IMR-90 (cell line): ENCODE measurements around the gene TRIM75. TPM values are rescaled to one million over a fixed set of nuclear protein-coding genes. Genes with fewer than 3 reads are reported as not detected.
"Not testable (repeated sequence)": the region's sequence is repeated elsewhere in the genome, so short reads cannot be mapped to it uniquely, and the experiment has no call there.

Experiments used
- ATAC-seq: fragments of 200-7000 bp; cut with Tn5 transposase; 2 replicates; pipeline ENCODE4 v1.9.1; 2020; ENCODE audit warnings: low read depth, mild to moderate bottlenecking, moderate library complexity
- BruUV-seq: library from RNA; stranded (reverse); fragments of 400-500 nt; replicated peaks from 2 replicates; lab custom pipeline; 2021; lab: Mats Ljungman, UMichigan
- CTCF ChIA-PET: fragments of 300-600 bp; formaldehyde crosslinking; extraction: SDS; loops from one replicate; lab custom pipeline; 2021; ENCODE audit warnings: antibody characterized with exemption; lab: Yijun Ruan, JAX
- POLR2A ChIA-PET: fragments of 300-600 bp; sonication (Branson Sonifier 250); formaldehyde crosslinking; loops from one replicate; lab custom pipeline; 2022; ENCODE audit warnings: antibody characterized with exemption; ENCODE audit not compliant: unreplicated experiment; lab: Charles Lee
- DNase-seq: peaks from one replicate; pipeline ENCODE4 v3.0.0; 2013
- H2AFZ ChIP-seq: replicated peaks from 2 replicates; pipeline ENCODE3; 2013; ENCODE audit warnings: low read length, mild to moderate bottlenecking; ENCODE audit not compliant: poor library complexity
- H2AK5ac ChIP-seq: 2 replicates; pipeline ENCODE4 v1.6.1; 2013; ENCODE audit warnings: low read depth, low read length, inconsistent platforms
- H2AK9ac ChIP-seq: replicated peaks from 2 replicates; pipeline ENCODE3; 2013; ENCODE audit warnings: mild to moderate bottlenecking, low read depth, low read length, moderate library complexity; ENCODE audit not compliant: poor library complexity
- H2BK120ac ChIP-seq: 2 replicates; pipeline ENCODE4 v1.6.1; 2013; ENCODE audit warnings: low read depth, low read length, inconsistent platforms
- H2BK15ac ChIP-seq: 3 replicates; pipeline ENCODE4 v1.6.1; 2013; ENCODE audit warnings: low read depth, low read length, inconsistent platforms
- H2BK20ac ChIP-seq: 2 replicates; pipeline ENCODE4 v1.6.1; 2013; ENCODE audit warnings: low read depth, mild to moderate bottlenecking, inconsistent platforms, low read length, moderate library complexity
- H2BK5ac ChIP-seq: 2 replicates; pipeline ENCODE4 v1.6.1; 2013; ENCODE audit warnings: mild to moderate bottlenecking, low read depth, low read length, inconsistent platforms; ENCODE audit not compliant: poor library complexity, severe bottlenecking
- H3K14ac ChIP-seq: replicated peaks from 2 replicates; pipeline ENCODE4 v1.6.1; 2013; ENCODE audit warnings: low read depth, low read length, inconsistent platforms
- H3K18ac ChIP-seq: 2 replicates; pipeline ENCODE4 v1.6.1; 2013; ENCODE audit warnings: low read depth, low read length, control low read depth
- H3K23ac ChIP-seq: 2 replicates; pipeline ENCODE4 v1.6.1; 2013; ENCODE audit warnings: low read depth, low read length, inconsistent platforms
- H3K27ac ChIP-seq: 2 replicates; pipeline ENCODE4 v1.5.1; 2013; ENCODE audit warnings: mild to moderate bottlenecking, control low read depth, low read length; ENCODE audit not compliant: insufficient read depth
- H3K27me3 ChIP-seq: 2 replicates; pipeline ENCODE4 v1.6.1; 2013; ENCODE audit warnings: low read length; ENCODE audit not compliant: control insufficient read depth, insufficient read depth
- H3K36me3 ChIP-seq: 2 replicates; pipeline ENCODE4 v1.6.1; 2013; ENCODE audit warnings: low read length, mixed read lengths; ENCODE audit not compliant: control insufficient read depth, insufficient read depth
- H3K4ac ChIP-seq: 2 replicates; pipeline ENCODE4 v1.6.1; 2013; ENCODE audit warnings: low read depth, low read length, inconsistent platforms
- H3K4me1 ChIP-seq: 2 replicates; pipeline ENCODE4 v1.6.1; 2013; ENCODE audit warnings: low read length, mixed read lengths; ENCODE audit not compliant: control insufficient read depth, insufficient read depth
- H3K4me2 ChIP-seq: 2 replicates; pipeline ENCODE4 v1.6.1; 2013; ENCODE audit warnings: low read depth, mild to moderate bottlenecking, control low read depth, low read length, moderate library complexity
- H3K4me3 ChIP-seq: 2 replicates; pipeline ENCODE4 v1.5.1; 2013; ENCODE audit warnings: low read depth, mild to moderate bottlenecking, control low read depth, low read length, moderate library complexity; ENCODE audit not compliant: insufficient read depth
- H3K56ac ChIP-seq: 2 replicates; pipeline ENCODE4 v1.6.1; 2013; ENCODE audit warnings: low read length, inconsistent platforms; ENCODE audit not compliant: insufficient read depth; ENCODE audit errors: extremely low read depth
- H3K79me1 ChIP-seq, 2 experiments: 2 replicates each; pipeline ENCODE4 v1.6.1; 2013; ENCODE audit warnings: low read length in 2 of 2, inconsistent platforms in 1 of 2, low read depth in 1 of 2
- H3K9ac ChIP-seq: 2 replicates; pipeline ENCODE4 v1.6.1; 2013; ENCODE audit warnings: low read depth, low read length, control low read depth
- H3K9me1 ChIP-seq: 2 replicates; pipeline ENCODE4 v1.6.1; 2013; ENCODE audit warnings: low read length, inconsistent platforms; ENCODE audit not compliant: insufficient read depth
- H3K9me3 ChIP-seq: 2 replicates; pipeline ENCODE4 v1.6.1; 2013; ENCODE audit warnings: low read length; ENCODE audit not compliant: control insufficient read depth, insufficient read depth
- H4K20me1 ChIP-seq: 2 replicates; pipeline ENCODE4 v1.6.1; 2013; ENCODE audit warnings: low read length, inconsistent platforms; ENCODE audit not compliant: insufficient read depth
- H4K5ac ChIP-seq: 2 replicates; pipeline ENCODE4 v1.6.1; 2013; ENCODE audit warnings: mild to moderate bottlenecking, low read depth, low read length, control low read depth
- H4K8ac ChIP-seq, 2 experiments: 2 replicates each; pipeline ENCODE4 v1.6.1; 2013; ENCODE audit warnings: low read depth in 2 of 2, low read length in 2 of 2, control low read depth in 1 of 2, inconsistent platforms in 1 of 2
- H4K91ac ChIP-seq: 2 replicates; pipeline ENCODE4 v1.6.1; 2013; ENCODE audit warnings: low read depth, low read length, inconsistent platforms; ENCODE audit not compliant: insufficient read depth
- WGBS, 2 experiments: methylation state at CpG; one replicate each; pipeline versions ENCODE4 v1.1.5 to v1.1.7; 2013; ENCODE audit warnings: missing lambda C conversion rate in 2 of 2; ENCODE audit not compliant: insufficient read length in 1 of 2; ENCODE audit errors: extremely low coverage in 2 of 2; 5-methylcytosine and 5-hydroxymethylcytosine counted together
- dilution Hi-C: fragments of 300-500 bp; cut with HindIII; formaldehyde crosslinking; loops from one replicate; pipeline ENCODE4 v1.14.3; 2018; ENCODE audit warnings: low sequenced_read_pairs; ENCODE audit not compliant: unreplicated experiment
- in situ Hi-C: fragments of 300-500 bp; cut with MboI; formaldehyde crosslinking; loops from 3 replicates; pipeline ENCODE4 v1.14.3; 2019; ENCODE audit warnings: low sequenced_read_pairs, inconsistent platforms, mixed read lengths
- intact Hi-C: fragments of 100-400 bp; cut with micrococcal nuclease; formaldehyde crosslinking; loops from 2 replicates; pipeline ENCODE4 v1.10.0; 2022
- polyA plus RNA-seq, 3 experiments: library from polyadenylated mRNA; depleted of rRNA; stranded (reverse); fragments of >200 nt; gene quantifications; 2 replicates each; pipeline ENCODE4 v1.2.3, GENCODE V29; 2012; ENCODE audit warnings: low replicate concordance in 1 of 3
- total RNA-seq: library from RNA; depleted of rRNA; stranded (reverse); fragments of >200 nt; gene quantifications from 2 replicates; pipeline ENCODE4 v1.2.3, GENCODE V29; 2012

TRIM75 gene
- total and polyA plus RNA-seq, 2 of the 4 experiments (the other 2 are of a cell fraction): not detected

- H3K18ac ChIP-seq, DNase-seq, H2BK15ac ChIP-seq, H3K36me3 ChIP-seq, CTCF ChIA-PET, BruUV-seq, H2BK5ac ChIP-seq, H3K4me3 ChIP-seq, H3K4me2 ChIP-seq, H3K4me1 ChIP-seq, H4K5ac ChIP-seq, H3K9me3 ChIP-seq, H2BK20ac ChIP-seq, H3K79me1 ChIP-seq, H3K56ac ChIP-seq, H2AK9ac ChIP-seq, H3K9me1 ChIP-seq, H4K8ac ChIP-seq, H3K27ac ChIP-seq, H3K9ac ChIP-seq, H3K14ac ChIP-seq, H2BK120ac ChIP-seq, ATAC-seq, POLR2A ChIA-PET, H4K20me1 ChIP-seq, H2AK5ac ChIP-seq, H3K23ac ChIP-seq, H3K27me3 ChIP-seq, intact Hi-C loops, in situ Hi-C loops, H4K91ac ChIP-seq, dilution Hi-C loops, H3K4ac ChIP-seq, H2AFZ ChIP-seq: not testable (repeated sequence)
- WGBS, 2 experiments: no CpG with 5 or more reads among the region's 11 CpGs
Observed at GRCh38 chr4:165073346-165073745, 19.7 kb downstream of the TRIM75 start.
